KMS-11 (cell line): Measurements from ENCODE around the gene TAMALIN.

Experiments used
- H2AFZ ChIP-seq: fragments of 200-600 bp; sonication (generic); 2 replicates; pipeline ENCODE4 v1.6.1; 2016; ENCODE audit warnings: antibody characterized with exemption, mixed run types, low read depth
- H3K27ac ChIP-seq: fragments of 200-600 bp; sonication (generic); 2 replicates; pipeline ENCODE4 v1.6.1; 2016; ENCODE audit warnings: mild to moderate bottlenecking, mixed run types
- H3K27me3 ChIP-seq: fragments of 200-600 bp; sonication (generic); 2 replicates; pipeline ENCODE4 v1.6.1; 2017; ENCODE audit warnings: mild to moderate bottlenecking, low read depth, mixed run types, moderate library complexity; ENCODE audit not compliant: insufficient read depth
- H3K36me3 ChIP-seq: fragments of 200-600 bp; sonication (generic); 2 replicates; pipeline ENCODE4 v1.6.1; 2017; ENCODE audit warnings: mild to moderate bottlenecking, mixed run types; ENCODE audit not compliant: insufficient read depth
- H3K4me1 ChIP-seq: fragments of 200-600 bp; sonication (generic); 2 replicates; pipeline ENCODE4 v1.6.1; 2016; ENCODE audit warnings: mild to moderate bottlenecking, low read depth, mixed run types; ENCODE audit not compliant: poor library complexity, severe bottlenecking
- H3K4me2 ChIP-seq: fragments of 200-600 bp; sonication (generic); 2 replicates; pipeline ENCODE4 v1.7.0; 2016; ENCODE audit warnings: mild to moderate bottlenecking, mixed run types
- H3K4me3 ChIP-seq: fragments of 200-600 bp; sonication (generic); IDR thresholded peaks from 2 replicates; pipeline ENCODE4 v1.6.1; 2017; ENCODE audit warnings: low read depth, low read length, mixed read lengths; ENCODE audit not compliant: insufficient read depth
- H3K79me2 ChIP-seq: fragments of 200-600 bp; sonication (generic); 2 replicates; pipeline ENCODE4 v1.6.1; 2016; ENCODE audit warnings: low read depth, mixed run types; ENCODE audit not compliant: insufficient read depth
- H3K9ac ChIP-seq: fragments of 200-600 bp; sonication (generic); 2 replicates; pipeline ENCODE4 v1.6.1; 2016; ENCODE audit warnings: mild to moderate bottlenecking, mixed run types
- H4K20me1 ChIP-seq: fragments of 200-600 bp; sonication (generic); 2 replicates; pipeline ENCODE4 v1.6.1; 2016; ENCODE audit warnings: mild to moderate bottlenecking, mixed run types; ENCODE audit not compliant: insufficient read depth
- TF ChIP-seq, protein P1 (sequence below): fragments of 200-600 bp; sonication (generic); conservative IDR thresholded peaks from 2 replicates; pipeline ENCODE4 v1.6.1; 2017; ENCODE audit warnings: low read depth, mild to moderate bottlenecking, antibody characterized with exemption, low read length, moderate library complexity, mixed read lengths

Gene TAMALIN

DNA sequence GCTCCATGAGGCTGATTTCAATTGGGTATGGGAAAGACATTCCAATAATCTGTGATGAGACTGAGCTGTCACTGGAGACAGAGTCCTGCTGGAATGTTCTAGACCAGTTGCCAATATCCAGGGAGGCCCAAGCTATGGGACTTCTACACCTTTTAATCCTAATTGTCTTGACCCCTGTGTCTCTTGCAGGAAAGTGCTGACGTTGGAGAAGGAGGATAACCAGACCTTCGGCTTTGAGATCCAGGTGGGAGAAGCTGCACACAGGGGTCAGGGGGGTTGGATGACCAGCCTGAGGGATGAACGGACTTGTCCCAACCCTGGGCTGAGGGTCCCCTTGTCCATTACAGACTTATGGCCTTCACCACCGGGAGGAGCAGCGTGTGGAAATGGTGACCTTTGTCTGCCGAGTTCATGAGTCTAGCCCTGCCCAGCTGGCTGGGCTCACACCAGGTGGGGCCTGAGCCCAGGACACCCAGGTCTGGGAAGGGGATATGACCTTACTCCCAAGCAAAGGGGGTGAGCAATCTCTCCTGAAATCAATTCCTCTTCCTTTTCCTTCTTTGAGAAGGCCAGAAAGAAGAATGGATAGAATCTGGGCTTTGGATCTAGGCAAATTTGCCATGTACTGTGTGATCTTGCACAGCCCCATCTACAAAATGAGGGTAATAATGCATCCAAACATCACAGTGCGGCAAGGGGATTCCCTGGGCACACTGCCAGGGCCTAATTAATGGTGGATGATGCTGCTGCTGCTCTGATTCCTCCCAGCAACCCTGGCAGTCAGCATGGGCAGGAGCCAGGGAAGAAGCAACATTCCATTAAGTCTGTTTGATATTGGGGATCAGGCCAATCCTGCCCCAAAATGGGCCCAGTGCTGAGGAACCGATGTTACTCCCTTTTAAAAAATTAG lies 4.2 kb downstream of the TAMALIN start:
- no peak overlapping the region for H3K27ac ChIP-seq
- H3K79me2 ChIP-seq, result no peaks in the 10 kb centered on the region
- H2AFZ ChIP-seq, result no peak overlapping the region
- no peak overlapping the region for H3K4me2 ChIP-seq
- H4K20me1 ChIP-seq, result no peaks in the 10 kb centered on the region
- H3K4me3 ChIP-seq, result no peak overlapping the region
- peaks cover 20% of the 10 kb centered on the region for H3K27me3 ChIP-seq
- H3K36me3 ChIP-seq, result no peaks in the 10 kb centered on the region
- TF ChIP-seq, protein P1, sequence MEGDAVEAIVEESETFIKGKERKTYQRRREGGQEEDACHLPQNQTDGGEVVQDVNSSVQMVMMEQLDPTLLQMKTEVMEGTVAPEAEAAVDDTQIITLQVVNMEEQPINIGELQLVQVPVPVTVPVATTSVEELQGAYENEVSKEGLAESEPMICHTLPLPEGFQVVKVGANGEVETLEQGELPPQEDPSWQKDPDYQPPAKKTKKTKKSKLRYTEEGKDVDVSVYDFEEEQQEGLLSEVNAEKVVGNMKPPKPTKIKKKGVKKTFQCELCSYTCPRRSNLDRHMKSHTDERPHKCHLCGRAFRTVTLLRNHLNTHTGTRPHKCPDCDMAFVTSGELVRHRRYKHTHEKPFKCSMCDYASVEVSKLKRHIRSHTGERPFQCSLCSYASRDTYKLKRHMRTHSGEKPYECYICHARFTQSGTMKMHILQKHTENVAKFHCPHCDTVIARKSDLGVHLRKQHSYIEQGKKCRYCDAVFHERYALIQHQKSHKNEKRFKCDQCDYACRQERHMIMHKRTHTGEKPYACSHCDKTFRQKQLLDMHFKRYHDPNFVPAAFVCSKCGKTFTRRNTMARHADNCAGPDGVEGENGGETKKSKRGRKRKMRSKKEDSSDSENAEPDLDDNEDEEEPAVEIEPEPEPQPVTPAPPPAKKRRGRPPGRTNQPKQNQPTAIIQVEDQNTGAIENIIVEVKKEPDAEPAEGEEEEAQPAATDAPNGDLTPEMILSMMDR, result no peak
- no peaks in the 10 kb centered on the region for H3K4me1 ChIP-seq
- no peak overlapping the region for H3K9ac ChIP-seq

DNA sequence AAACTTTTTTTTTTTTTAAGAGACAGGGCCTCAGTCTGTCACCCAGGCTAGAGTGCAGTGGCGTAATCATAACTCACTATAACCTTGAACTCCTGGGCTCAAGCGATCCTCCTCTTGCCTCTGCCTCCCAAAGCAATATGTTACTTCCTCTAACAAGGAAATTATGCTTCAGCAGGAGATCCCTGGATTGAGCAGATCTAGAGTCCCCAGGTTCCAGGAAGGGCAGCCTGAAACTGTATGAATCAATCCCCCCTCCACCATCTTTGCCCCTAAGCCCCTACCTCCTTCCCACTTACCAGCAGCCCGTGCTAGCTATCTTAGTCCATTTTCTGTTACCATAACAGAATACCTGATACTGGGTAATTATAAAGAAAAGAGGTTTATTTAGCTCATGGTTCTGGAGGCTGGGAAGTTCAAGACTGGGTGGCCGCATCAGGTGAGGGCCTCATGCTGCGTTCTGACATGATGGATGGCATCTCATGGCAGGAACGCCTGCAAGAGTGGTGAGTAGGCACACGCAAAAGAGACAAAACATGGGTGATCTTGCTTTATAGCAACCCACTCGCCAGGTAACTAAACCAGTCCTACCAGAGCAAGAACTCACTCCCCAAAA lies 5.0 kb downstream of the TAMALIN start:
- H3K27ac ChIP-seq, result no peak overlapping the region
- no peak overlapping the region for H2AFZ ChIP-seq
- H3K36me3 ChIP-seq, result no peaks in the 10 kb centered on the region
- TF ChIP-seq, protein P1, result no peak
- H3K4me2 ChIP-seq, result no peak overlapping the region
- H4K20me1 ChIP-seq, result no peaks in the 10 kb centered on the region
- no peak overlapping the region for H3K9ac ChIP-seq
- H3K27me3 ChIP-seq, result peaks cover 14% of the 10 kb centered on the region; the same call in 1 of the 2 replicates
- H3K79me2 ChIP-seq, result no peaks in the 10 kb centered on the region
- no peak overlapping the region for H3K4me3 ChIP-seq
- no peaks in the 10 kb centered on the region for H3K4me1 ChIP-seq

DNA sequence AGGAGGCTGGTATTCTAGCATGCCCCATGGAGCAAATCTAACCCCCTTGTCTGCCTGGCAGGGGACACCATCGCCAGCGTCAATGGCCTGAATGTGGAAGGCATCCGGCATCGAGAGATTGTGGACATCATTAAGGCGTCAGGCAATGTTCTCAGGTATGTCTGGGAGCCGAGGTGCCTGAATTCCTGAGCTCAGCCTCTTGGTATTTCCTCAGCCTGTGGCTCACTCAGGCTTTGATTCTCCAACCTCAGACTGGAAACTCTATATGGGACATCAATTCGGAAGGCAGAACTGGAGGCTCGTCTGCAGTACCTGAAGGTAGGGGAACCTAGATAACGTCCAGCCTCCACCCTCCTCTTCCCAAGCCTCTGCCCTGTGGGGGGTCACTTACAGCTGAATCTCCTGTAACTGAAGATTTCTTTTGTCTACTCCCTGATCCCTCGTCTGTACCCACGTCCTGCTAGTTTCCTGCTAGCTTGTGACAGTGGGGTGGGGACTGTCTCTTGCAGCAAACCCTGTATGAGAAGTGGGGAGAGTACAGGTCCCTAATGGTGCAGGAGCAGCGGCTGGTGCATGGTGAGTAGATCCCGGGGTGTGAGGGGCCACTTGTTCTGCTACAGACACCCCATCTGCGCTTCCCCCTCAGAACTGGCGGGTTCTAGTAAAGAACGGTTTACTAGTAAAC lies 7.0 kb downstream of the TAMALIN start:
- Histone ChIP-seq H3K27me3 (no peaks in the 10 kb centered on the region), H3K4me1 (no peaks in the 10 kb centered on the region), H3K79me2 (no peaks in the 10 kb centered on the region), H3K9ac (no peak overlapping the region), H3K27ac (no peak overlapping the region), H3K4me3 (no peak overlapping the region), H4K20me1 (no peaks in the 10 kb centered on the region), H3K4me2 (no peak overlapping the region), H3K36me3 (no peaks in the 10 kb centered on the region), H2AFZ (no peak overlapping the region)
- TF ChIP-seq, protein P1, result no peak

DNA sequence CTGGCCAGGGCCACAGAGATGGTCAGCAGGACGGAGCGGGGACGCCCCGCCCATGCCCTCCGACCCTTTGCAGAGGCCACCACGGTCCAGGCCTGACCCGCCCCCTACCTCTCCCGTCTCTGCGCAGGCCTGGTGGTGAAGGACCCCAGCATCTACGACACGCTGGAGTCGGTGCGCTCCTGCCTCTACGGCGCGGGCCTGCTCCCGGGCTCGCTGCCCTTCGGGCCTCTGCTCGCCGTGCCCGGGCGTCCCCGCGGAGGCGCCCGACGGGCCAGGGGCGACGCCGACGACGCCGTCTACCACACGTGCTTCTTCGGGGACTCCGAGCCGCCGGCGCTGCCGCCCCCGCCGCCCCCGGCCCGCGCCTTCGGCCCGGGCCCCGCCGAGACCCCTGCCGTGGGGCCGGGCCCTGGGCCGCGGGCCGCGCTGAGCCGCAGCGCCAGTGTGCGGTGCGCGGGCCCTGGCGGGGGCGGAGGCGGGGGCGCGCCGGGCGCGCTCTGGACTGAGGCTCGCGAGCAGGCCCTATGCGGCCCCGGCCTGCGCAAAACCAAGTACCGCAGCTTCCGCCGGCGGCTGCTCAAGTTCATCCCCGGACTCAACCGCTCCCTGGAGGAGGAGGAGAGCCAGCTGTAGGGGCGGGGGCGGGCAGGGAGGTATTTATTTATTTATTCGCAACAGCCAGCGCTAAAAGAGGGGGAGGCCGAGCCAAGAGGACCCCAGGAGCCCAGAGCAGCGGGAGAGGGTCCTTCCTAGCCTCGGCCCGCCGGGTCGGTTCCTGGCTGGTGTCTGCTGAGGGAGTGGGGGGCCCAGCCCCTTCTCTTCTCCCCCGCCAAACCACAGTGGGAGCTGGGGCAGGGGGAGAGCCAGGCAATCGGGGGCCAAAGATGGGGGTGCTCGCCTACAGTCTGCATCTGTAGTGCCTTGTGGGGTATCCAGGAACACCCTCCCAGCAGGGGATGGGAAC lies 8.1 kb downstream of the TAMALIN start:
- Histone ChIP-seq H3K36me3 (no peaks in the 10 kb centered on the region), H2AFZ (no peak overlapping the region), H3K9ac (no peak overlapping the region), H3K4me3 (no peak overlapping the region), H4K20me1 (no peaks in the 10 kb centered on the region), H3K27ac (no peak overlapping the region), H3K4me2 (no peak overlapping the region), H3K4me1 (no peaks in the 10 kb centered on the region), H3K79me2 (no peaks in the 10 kb centered on the region), H3K27me3 (no peaks in the 10 kb centered on the region)
- TF ChIP-seq, protein P1, result no peak
